IMR-90 (cell line): ENCODE results near the gene FBXW7. TPM values are rescaled to one million over a fixed set of nuclear protein-coding genes. Genes with fewer than 3 reads are reported as not detected.

Experiments used
- ATAC-seq: fragments of 200-7000 bp; cut with Tn5 transposase; 2 replicates; pipeline ENCODE4 v1.9.1; 2020; ENCODE audit warnings: low read depth, mild to moderate bottlenecking, moderate library complexity
- BruUV-seq: library from RNA; stranded (reverse); fragments of 400-500 nt; replicated peaks from 2 replicates; lab custom pipeline; 2021; lab: Mats Ljungman, UMichigan
- CTCF ChIA-PET: fragments of 300-600 bp; formaldehyde crosslinking; extraction: SDS; loops from one replicate; lab custom pipeline; 2021; ENCODE audit warnings: antibody characterized with exemption; lab: Yijun Ruan, JAX
- POLR2A ChIA-PET: fragments of 300-600 bp; sonication (Branson Sonifier 250); formaldehyde crosslinking; loops from one replicate; lab custom pipeline; 2022; ENCODE audit warnings: antibody characterized with exemption; ENCODE audit not compliant: unreplicated experiment; lab: Charles Lee
- DNase-seq: peaks from one replicate; pipeline ENCODE4 v3.0.0; 2013
- H2AFZ ChIP-seq: replicated peaks from 2 replicates; pipeline ENCODE3; 2013; ENCODE audit warnings: low read length, mild to moderate bottlenecking; ENCODE audit not compliant: poor library complexity
- H2AK5ac ChIP-seq: 2 replicates; pipeline ENCODE4 v1.6.1; 2013; ENCODE audit warnings: low read depth, low read length, inconsistent platforms
- H2AK9ac ChIP-seq: replicated peaks from 2 replicates; pipeline ENCODE3; 2013; ENCODE audit warnings: mild to moderate bottlenecking, low read depth, low read length, moderate library complexity; ENCODE audit not compliant: poor library complexity
- H2BK120ac ChIP-seq: 2 replicates; pipeline ENCODE4 v1.6.1; 2013; ENCODE audit warnings: low read depth, low read length, inconsistent platforms
- H2BK15ac ChIP-seq: 3 replicates; pipeline ENCODE4 v1.6.1; 2013; ENCODE audit warnings: low read depth, low read length, inconsistent platforms
- H2BK20ac ChIP-seq: 2 replicates; pipeline ENCODE4 v1.6.1; 2013; ENCODE audit warnings: low read depth, mild to moderate bottlenecking, inconsistent platforms, low read length, moderate library complexity
- H2BK5ac ChIP-seq: 2 replicates; pipeline ENCODE4 v1.6.1; 2013; ENCODE audit warnings: mild to moderate bottlenecking, low read depth, low read length, inconsistent platforms; ENCODE audit not compliant: poor library complexity, severe bottlenecking
- H3K14ac ChIP-seq: replicated peaks from 2 replicates; pipeline ENCODE4 v1.6.1; 2013; ENCODE audit warnings: low read depth, low read length, inconsistent platforms
- H3K18ac ChIP-seq: 2 replicates; pipeline ENCODE4 v1.6.1; 2013; ENCODE audit warnings: low read depth, low read length, control low read depth
- H3K23ac ChIP-seq: 2 replicates; pipeline ENCODE4 v1.6.1; 2013; ENCODE audit warnings: low read depth, low read length, inconsistent platforms
- H3K27ac ChIP-seq: 2 replicates; pipeline ENCODE4 v1.5.1; 2013; ENCODE audit warnings: mild to moderate bottlenecking, control low read depth, low read length; ENCODE audit not compliant: insufficient read depth
- H3K27me3 ChIP-seq: 2 replicates; pipeline ENCODE4 v1.6.1; 2013; ENCODE audit warnings: low read length; ENCODE audit not compliant: control insufficient read depth, insufficient read depth
- H3K36me3 ChIP-seq: 2 replicates; pipeline ENCODE4 v1.6.1; 2013; ENCODE audit warnings: low read length, mixed read lengths; ENCODE audit not compliant: control insufficient read depth, insufficient read depth
- H3K4ac ChIP-seq: 2 replicates; pipeline ENCODE4 v1.6.1; 2013; ENCODE audit warnings: low read depth, low read length, inconsistent platforms
- H3K4me1 ChIP-seq: 2 replicates; pipeline ENCODE4 v1.6.1; 2013; ENCODE audit warnings: low read length, mixed read lengths; ENCODE audit not compliant: control insufficient read depth, insufficient read depth
- H3K4me2 ChIP-seq: 2 replicates; pipeline ENCODE4 v1.6.1; 2013; ENCODE audit warnings: low read depth, mild to moderate bottlenecking, control low read depth, low read length, moderate library complexity
- H3K4me3 ChIP-seq: 2 replicates; pipeline ENCODE4 v1.5.1; 2013; ENCODE audit warnings: low read depth, mild to moderate bottlenecking, control low read depth, low read length, moderate library complexity; ENCODE audit not compliant: insufficient read depth
- H3K56ac ChIP-seq: 2 replicates; pipeline ENCODE4 v1.6.1; 2013; ENCODE audit warnings: low read length, inconsistent platforms; ENCODE audit not compliant: insufficient read depth; ENCODE audit errors: extremely low read depth
- H3K79me1 ChIP-seq, 2 experiments: 2 replicates each; pipeline ENCODE4 v1.6.1; 2013; ENCODE audit warnings: low read length in 2 of 2, inconsistent platforms in 1 of 2, low read depth in 1 of 2
- H3K9ac ChIP-seq: 2 replicates; pipeline ENCODE4 v1.6.1; 2013; ENCODE audit warnings: low read depth, low read length, control low read depth
- H3K9me1 ChIP-seq: 2 replicates; pipeline ENCODE4 v1.6.1; 2013; ENCODE audit warnings: low read length, inconsistent platforms; ENCODE audit not compliant: insufficient read depth
- H3K9me3 ChIP-seq: 2 replicates; pipeline ENCODE4 v1.6.1; 2013; ENCODE audit warnings: low read length; ENCODE audit not compliant: control insufficient read depth, insufficient read depth
- H4K20me1 ChIP-seq: 2 replicates; pipeline ENCODE4 v1.6.1; 2013; ENCODE audit warnings: low read length, inconsistent platforms; ENCODE audit not compliant: insufficient read depth
- H4K5ac ChIP-seq: 2 replicates; pipeline ENCODE4 v1.6.1; 2013; ENCODE audit warnings: mild to moderate bottlenecking, low read depth, low read length, control low read depth
- H4K8ac ChIP-seq, 2 experiments: 2 replicates each; pipeline ENCODE4 v1.6.1; 2013; ENCODE audit warnings: low read depth in 2 of 2, low read length in 2 of 2, control low read depth in 1 of 2, inconsistent platforms in 1 of 2
- H4K91ac ChIP-seq: 2 replicates; pipeline ENCODE4 v1.6.1; 2013; ENCODE audit warnings: low read depth, low read length, inconsistent platforms; ENCODE audit not compliant: insufficient read depth
- CEBPB ChIP-seq: IDR thresholded peaks from 2 replicates; pipeline ENCODE4 v1.6.1; 2012; ENCODE audit warnings: low read depth, low read length, improper control_type of control experiment
- CHD1 ChIP-seq: IDR thresholded peaks from 2 replicates; pipeline ENCODE4 v1.6.1; 2012; ENCODE audit warnings: low read depth, low read length, improper control_type of control experiment
- CTCF ChIP-seq: conservative IDR thresholded peaks from 2 replicates; pipeline ENCODE4 v1.5.1; 2012; ENCODE audit warnings: mild to moderate bottlenecking, low read depth, low read length, improper control_type of control experiment
- ELK1 ChIP-seq: fragments of 150-350 bp; IDR thresholded peaks from 2 replicates; pipeline ENCODE4 v1.6.1; 2016; ENCODE audit warnings: low read depth, mild to moderate bottlenecking, low read length, moderate library complexity, borderline replicate concordance
- NFE2L2 ChIP-seq: fragments of 150-350 bp; IDR thresholded peaks from 2 replicates; pipeline ENCODE4 v1.6.1; 2016; ENCODE audit warnings: low read depth, mild to moderate bottlenecking, low read length
- RCOR1 ChIP-seq: IDR thresholded peaks from 2 replicates; pipeline ENCODE4 v1.6.1; 2012; ENCODE audit warnings: mild to moderate bottlenecking, low read length, improper control_type of control experiment; ENCODE audit not compliant: insufficient replicate concordance
- WGBS, 2 experiments: methylation state at CpG; one replicate each; pipeline versions ENCODE4 v1.1.5 to v1.1.7; 2013; ENCODE audit warnings: missing lambda C conversion rate in 2 of 2; ENCODE audit not compliant: insufficient read length in 1 of 2; ENCODE audit errors: extremely low coverage in 2 of 2; 5-methylcytosine and 5-hydroxymethylcytosine counted together
- dilution Hi-C: fragments of 300-500 bp; cut with HindIII; formaldehyde crosslinking; loops from one replicate; pipeline ENCODE4 v1.14.3; 2018; ENCODE audit warnings: low sequenced_read_pairs; ENCODE audit not compliant: unreplicated experiment
- in situ Hi-C: fragments of 300-500 bp; cut with MboI; formaldehyde crosslinking; loops from 3 replicates; pipeline ENCODE4 v1.14.3; 2019; ENCODE audit warnings: low sequenced_read_pairs, inconsistent platforms, mixed read lengths
- intact Hi-C: fragments of 100-400 bp; cut with micrococcal nuclease; formaldehyde crosslinking; loops from 2 replicates; pipeline ENCODE4 v1.10.0; 2022
- polyA plus RNA-seq, 3 experiments: library from polyadenylated mRNA; depleted of rRNA; stranded (reverse); fragments of >200 nt; gene quantifications; 2 replicates each; pipeline ENCODE4 v1.2.3, GENCODE V29; 2012; ENCODE audit warnings: low replicate concordance in 1 of 3
- total RNA-seq: library from RNA; depleted of rRNA; stranded (reverse); fragments of >200 nt; gene quantifications from 2 replicates; pipeline ENCODE4 v1.2.3, GENCODE V29; 2012

Gene FBXW7
- total and polyA plus RNA-seq, 2 of the 4 experiments (the other 2 are of a cell fraction) = 7.2 to 27.4 TPM

GRCh38 chr4:152577708-152578396 is 42.0 kb upstream of the FBXW7 start:
- H2BK5ac ChIP-seq = no peak overlapping the region
- H3K4me2 ChIP-seq = no peak overlapping the region
- 89% methylated on average over 1 of the region's 6 CpGs; no CpG with 5 or more reads in 1 of the 2 experiments for WGBS, 2 experiments
- H2AK5ac ChIP-seq = no peak overlapping the region
- DNase-seq = no peak
- no peak overlapping the region for H2AFZ ChIP-seq
- no peak overlapping the region for H3K14ac ChIP-seq
- no peaks in the 10 kb centered on the region for H3K79me1 ChIP-seq
- H3K27me3 ChIP-seq = peaks cover 12% of the 10 kb centered on the region
- TF ChIP-seq CEBPB = no peak
- TF ChIP-seq CTCF = no peak
- no peak for TF ChIP-seq NFE2L2
- TF ChIP-seq CHD1 = no peak
- no peak for TF ChIP-seq RCOR1
- TF ChIP-seq ELK1 = no peak
- no peak overlapping the region for H2BK20ac ChIP-seq
- H4K5ac ChIP-seq = no peak overlapping the region
- ChIA-PET CTCF (no interaction called here), POLR2A (no interaction called here)
- ATAC-seq = no peak
- H3K4me3 ChIP-seq = no peak overlapping the region
- H2BK120ac ChIP-seq = no peak overlapping the region
- no peak overlapping the region for H3K9ac ChIP-seq
- H4K20me1 ChIP-seq = no peaks in the 10 kb centered on the region
- no peak overlapping the region for H3K18ac ChIP-seq
- no peaks in the 10 kb centered on the region for H3K9me3 ChIP-seq
- H3K27ac ChIP-seq = no peak overlapping the region
- dilution Hi-C loops (no loop called here), in situ Hi-C loops (no loop called here), intact Hi-C loops (no loop called here)
- no peaks in the 10 kb centered on the region for H3K4me1 ChIP-seq
- no peak overlapping the region for H2AK9ac ChIP-seq
- H3K23ac ChIP-seq = no peak overlapping the region
- no peak overlapping the region for H3K4ac ChIP-seq
- no peaks in the 10 kb centered on the region for H3K9me1 ChIP-seq
- BruUV-seq = no TSS peak
- H4K91ac ChIP-seq = no peak overlapping the region
- H3K56ac ChIP-seq = no peak overlapping the region
- H2BK15ac ChIP-seq = no peak overlapping the region
- no peak overlapping the region for H4K8ac ChIP-seq
- H3K36me3 ChIP-seq = no peaks in the 10 kb centered on the region
